ENCODE measurements around the gene RAPGEF4. TPM values are rescaled to one million over a fixed set of nuclear protein-coding genes. Genes with fewer than 3 reads are reported as not detected.

Gene RAPGEF4
- total RNA-seq, 1 experiment from 2014 or later = not detected

- no peak for DNase-seq (ENCODE audit: unreplicated experiment)
- no peaks in the 10 kb centered on the region for H3K36me3 Mint-ChIP-seq (ENCODE audit: insufficient read depth, unreplicated experiment)
- peaks cover 6% of the 10 kb centered on the region for H3K4me1 Mint-ChIP-seq (ENCODE audit: insufficient read depth, unreplicated experiment)
- no TSS peak for BruUV-seq (replicated peaks)
- CTCF ChIA-PET = no interaction called here
- H3K27ac Mint-ChIP-seq (ENCODE audit: low read depth, unreplicated experiment) = no peak overlapping the region
- intact Hi-C loops (cut with micrococcal nuclease) = no loop called here
- H3K27me3 Mint-ChIP-seq (ENCODE audit: insufficient read depth, unreplicated experiment) = peaks cover 5% of the 10 kb centered on the region
- POLR2A ChIA-PET = no interaction called here
- H3K9me3 Mint-ChIP-seq (ENCODE audit: unreplicated experiment) = no peaks in the 10 kb centered on the region
- H3K4me3 Mint-ChIP-seq (ENCODE audit: unreplicated experiment) = no peak overlapping the region
- no peak for TF ChIP-seq CTCF (IDR thresholded peaks at IDR 0.05; ENCODE audit: unreplicated experiment)
Measured at GRCh38 chr2:172725746-172726145, 9.9 kb upstream of the RAPGEF4 start.

DNA sequence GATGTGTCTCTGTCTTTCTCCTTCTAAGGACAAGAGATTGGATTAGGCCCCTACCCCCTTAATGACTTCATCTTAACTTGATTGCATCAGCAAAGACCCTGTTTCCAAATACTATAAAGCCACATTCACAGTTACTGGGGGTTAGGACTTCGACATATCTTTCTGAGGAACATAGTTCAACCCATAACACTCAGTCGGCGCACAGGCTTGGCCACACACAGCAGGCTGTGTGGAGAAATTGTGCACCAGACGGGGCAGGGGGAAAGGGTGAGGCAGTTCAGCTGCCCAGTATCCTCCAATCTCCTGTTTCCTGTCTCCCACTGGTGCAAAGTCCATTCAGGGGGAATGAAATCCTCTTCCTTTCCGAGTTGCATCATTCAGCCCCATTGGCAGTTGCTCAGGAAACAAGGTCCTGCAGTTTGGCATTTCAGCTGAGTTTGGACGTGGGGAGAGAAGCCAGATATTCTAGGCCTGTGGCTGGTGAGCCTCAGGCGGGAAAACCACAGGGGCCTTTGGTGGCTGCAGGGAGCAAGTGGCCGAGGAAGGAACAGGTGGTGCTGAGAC, 9.4 kb upstream of the RAPGEF4 start:
- no peaks in the 10 kb centered on the region for H3K9me3 Mint-ChIP-seq (ENCODE audit: unreplicated experiment)
- intact Hi-C loops (cut with micrococcal nuclease) = no loop called here
- no peaks in the 10 kb centered on the region for H3K36me3 Mint-ChIP-seq (ENCODE audit: insufficient read depth, unreplicated experiment)
- POLR2A ChIA-PET = no interaction called here
- peaks cover 6% of the 10 kb centered on the region for H3K4me1 Mint-ChIP-seq (ENCODE audit: insufficient read depth, unreplicated experiment)
- no peak for TF ChIP-seq CTCF (IDR thresholded peaks at IDR 0.05; ENCODE audit: unreplicated experiment)
- DNase-seq (ENCODE audit: unreplicated experiment) = no peak
- no peak overlapping the region for H3K4me3 Mint-ChIP-seq (ENCODE audit: unreplicated experiment)
- no TSS peak for BruUV-seq (replicated peaks)
- CTCF ChIA-PET = interaction anchor here (0.9 kb wide), 1 partner anchor 128 kb away, joined by 4 read pairs; no protein-coding TSS in a partner anchor
- peaks cover 10% of the 10 kb centered on the region for H3K27me3 Mint-ChIP-seq (ENCODE audit: insufficient read depth, unreplicated experiment)
- no peak overlapping the region for H3K27ac Mint-ChIP-seq (ENCODE audit: low read depth, unreplicated experiment)

- Mint-ChIP-seq H3K4me1 (ENCODE audit: insufficient read depth, unreplicated experiment) (no peaks in the 10 kb centered on the region), H3K9me3 (ENCODE audit: unreplicated experiment) (no peaks in the 10 kb centered on the region), H3K36me3 (ENCODE audit: insufficient read depth, unreplicated experiment) (no peaks in the 10 kb centered on the region), H3K27ac (ENCODE audit: low read depth, unreplicated experiment) (no peak overlapping the region), H3K4me3 (ENCODE audit: unreplicated experiment) (no peak overlapping the region), H3K27me3 (ENCODE audit: insufficient read depth, unreplicated experiment) (peaks cover 11% of the 10 kb centered on the region)
- POLR2A ChIA-PET = no interaction called here
- BruUV-seq (replicated peaks) = no TSS peak
- intact Hi-C loops (cut with micrococcal nuclease) = no loop called here
- CTCF ChIA-PET = no interaction called here
- TF ChIP-seq CTCF (IDR thresholded peaks at IDR 0.05; ENCODE audit: unreplicated experiment) = no peak
- DNase-seq (ENCODE audit: unreplicated experiment) = no peak
Measured at GRCh38 chr2:172730411-172730810, 5.2 kb upstream of the RAPGEF4 start.

- ChIA-PET POLR2A (interaction anchor here (1.5 kb wide), 1 partner anchor 13 kb away, joined by 4 read pairs; no protein-coding TSS in a partner anchor), CTCF (no interaction called here)
- H3K27ac Mint-ChIP-seq (ENCODE audit: low read depth, unreplicated experiment) = no peak overlapping the region
- TF ChIP-seq CTCF (IDR thresholded peaks at IDR 0.05; ENCODE audit: unreplicated experiment) = no peak
- H3K36me3 Mint-ChIP-seq (ENCODE audit: insufficient read depth, unreplicated experiment) = no peaks in the 10 kb centered on the region
- intact Hi-C loops (cut with micrococcal nuclease) = no loop called here
- BruUV-seq (replicated peaks) = no TSS peak
- no peak for DNase-seq (ENCODE audit: unreplicated experiment)
- no peaks in the 10 kb centered on the region for H3K9me3 Mint-ChIP-seq (ENCODE audit: unreplicated experiment)
- no peaks in the 10 kb centered on the region for H3K4me1 Mint-ChIP-seq (ENCODE audit: insufficient read depth, unreplicated experiment)
- H3K4me3 Mint-ChIP-seq (ENCODE audit: unreplicated experiment) = peak overlapping the region; percentile 44
- peaks cover 26% of the 10 kb centered on the region for H3K27me3 Mint-ChIP-seq (ENCODE audit: insufficient read depth, unreplicated experiment)
Measured at GRCh38 chr2:172734711-172735581, 699 bp upstream of the RAPGEF4 start.

Data from MCF 10A (cell line).